HG03521 (cell line): ENCODE data around the gene CYB561.

Source experiments
- ATAC-seq: cut with Tn5 transposase; IDR thresholded peaks from one replicate; pipeline ENCODE4 v1.9.1; 2021; ENCODE audit warnings: mild to moderate bottlenecking, moderate library complexity; ENCODE audit not compliant: unreplicated experiment

The CYB561 gene

GRCh38 chr17:63436523-63437110 lies 9.5 kb downstream of the CYB561 start:
- ATAC-seq, result no peak

DNA sequence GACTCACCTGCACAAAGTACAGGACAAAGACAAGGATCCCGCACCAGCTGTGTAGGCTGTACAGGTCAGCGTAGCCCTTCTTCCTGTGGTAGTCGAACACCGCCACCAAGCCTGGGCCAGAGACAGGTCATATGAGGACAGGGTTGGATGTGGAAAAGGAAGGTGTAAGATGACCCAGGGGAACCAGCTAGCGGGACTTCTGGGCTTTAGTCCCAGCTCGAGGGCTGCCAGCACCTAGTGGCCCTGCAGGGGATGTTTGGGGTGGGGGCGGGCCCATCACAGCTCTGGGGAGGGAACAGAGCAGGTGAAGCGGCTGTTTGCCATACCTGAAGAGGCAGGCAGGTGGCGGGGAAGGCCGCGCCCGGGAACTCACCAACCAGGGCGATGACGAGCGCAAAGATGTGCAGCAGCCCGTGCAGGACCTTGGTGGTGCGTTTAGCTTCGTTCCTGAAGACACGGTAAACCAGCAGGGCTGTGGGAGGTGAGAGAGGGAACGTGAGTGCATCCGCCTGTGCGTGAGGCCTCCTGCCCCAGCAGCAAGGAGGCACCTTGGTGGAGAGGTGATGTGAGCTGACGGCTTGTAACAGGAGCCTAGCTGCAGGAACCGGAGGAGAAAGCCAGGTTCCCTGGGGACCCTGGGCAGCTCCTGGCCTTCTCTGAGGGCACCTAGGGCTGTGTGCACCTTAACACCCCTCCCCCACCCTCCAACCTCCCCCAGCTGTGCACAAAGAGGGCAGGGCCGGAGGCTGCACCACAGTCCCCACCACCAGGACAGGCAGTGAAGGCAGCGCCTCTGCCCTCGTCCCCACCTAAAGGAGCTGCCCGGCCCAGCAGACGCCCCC lies 10.2 kb downstream of the CYB561 start:
- ATAC-seq, result no peak

- no peak for ATAC-seq
Measured at GRCh38 chr17:63434951-63435571, 11.0 kb downstream of the CYB561 start.

GRCh38 chr17:63433746-63434591 lies 12.1 kb downstream of the CYB561 start:
- ATAC-seq, result no peak

DNA sequence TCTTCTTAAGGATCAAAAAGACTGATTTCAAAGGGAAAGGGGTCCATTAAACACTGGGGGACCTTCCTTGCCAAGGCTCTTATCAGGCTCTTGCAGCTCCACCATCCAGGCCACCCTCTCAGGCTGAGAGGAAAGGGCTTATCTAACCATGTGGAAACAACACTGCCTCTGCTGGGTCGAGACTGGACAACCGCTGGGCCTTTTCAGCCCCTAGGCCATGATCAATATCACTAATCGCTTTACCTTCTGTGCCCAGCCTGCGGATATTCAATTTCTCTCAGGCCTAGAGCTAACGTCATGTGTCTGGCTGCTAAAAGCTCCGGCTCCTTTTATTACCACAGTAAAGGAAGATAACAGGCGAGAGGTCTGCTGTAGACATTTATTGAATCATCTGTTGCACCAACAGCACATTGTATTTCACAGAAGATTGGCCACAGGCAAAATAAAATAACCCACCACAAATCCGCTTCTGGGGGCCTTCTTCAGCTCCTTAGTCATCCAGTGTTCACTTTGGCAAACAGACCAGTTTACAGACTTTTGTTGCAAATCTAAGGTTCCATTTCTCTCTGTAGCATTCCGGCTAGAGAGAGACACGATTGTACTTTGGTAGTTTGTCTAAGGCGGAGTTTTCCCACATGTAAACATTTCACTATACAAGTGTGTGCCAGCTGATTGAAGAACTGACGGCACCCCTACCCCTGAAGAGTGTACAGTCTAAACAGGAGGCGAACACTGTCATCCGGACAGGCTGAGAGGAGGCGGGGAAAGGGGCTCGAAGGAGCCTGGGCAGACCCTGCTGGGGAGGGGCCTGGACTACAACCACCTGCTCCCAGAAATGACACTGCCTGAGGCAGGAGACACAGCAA lies 13.9 kb downstream of the CYB561 start:
- ATAC-seq, result no peak

- ATAC-seq, result no peak
Measured at GRCh38 chr17:63431618-63431938, 14.5 kb downstream of the CYB561 start.

DNA sequence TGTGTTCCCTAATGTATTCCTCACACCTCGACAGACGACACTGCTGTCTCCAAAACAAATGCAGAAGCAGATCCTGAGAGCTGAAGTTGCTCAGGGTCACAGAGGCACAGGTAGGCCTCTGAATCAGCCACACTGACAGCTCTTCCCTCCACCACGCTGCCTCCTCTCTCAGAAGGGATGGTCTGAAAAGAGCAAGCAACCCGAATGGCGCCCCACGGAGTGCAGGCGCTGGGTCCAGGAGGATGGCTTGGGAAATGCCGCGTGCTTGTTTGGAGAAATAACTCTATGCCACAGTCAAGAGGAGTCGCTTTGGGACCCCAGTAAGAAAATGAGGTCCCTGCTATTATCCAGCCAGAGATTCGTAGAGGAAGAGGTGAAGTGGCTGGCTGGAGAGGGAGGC lies 15.9 kb downstream of the CYB561 start:
- no peak for ATAC-seq

- no peak for ATAC-seq
Measured at GRCh38 chr17:63429766-63430165, 16.3 kb downstream of the CYB561 start.

DNA sequence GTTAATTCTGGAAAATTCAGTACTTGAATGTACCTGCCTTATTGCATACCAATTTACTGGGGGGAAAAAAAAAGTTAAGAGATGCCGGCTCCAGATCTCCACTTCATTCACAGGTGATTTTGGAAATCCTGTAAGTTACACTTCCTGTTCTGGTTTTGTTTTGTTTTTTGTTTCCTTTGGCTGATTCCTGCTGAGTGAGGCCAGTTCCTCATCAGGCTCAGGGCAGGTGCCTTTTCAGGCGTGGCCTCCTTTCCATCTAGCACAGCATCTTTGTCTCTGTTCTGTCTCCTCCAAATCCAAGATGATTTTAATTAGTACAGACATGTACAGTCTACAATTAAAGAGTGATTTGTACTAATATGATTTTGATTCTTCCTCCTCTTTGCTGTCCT lies 19.2 kb downstream of the CYB561 start:
- ATAC-seq, result no peak

DNA sequence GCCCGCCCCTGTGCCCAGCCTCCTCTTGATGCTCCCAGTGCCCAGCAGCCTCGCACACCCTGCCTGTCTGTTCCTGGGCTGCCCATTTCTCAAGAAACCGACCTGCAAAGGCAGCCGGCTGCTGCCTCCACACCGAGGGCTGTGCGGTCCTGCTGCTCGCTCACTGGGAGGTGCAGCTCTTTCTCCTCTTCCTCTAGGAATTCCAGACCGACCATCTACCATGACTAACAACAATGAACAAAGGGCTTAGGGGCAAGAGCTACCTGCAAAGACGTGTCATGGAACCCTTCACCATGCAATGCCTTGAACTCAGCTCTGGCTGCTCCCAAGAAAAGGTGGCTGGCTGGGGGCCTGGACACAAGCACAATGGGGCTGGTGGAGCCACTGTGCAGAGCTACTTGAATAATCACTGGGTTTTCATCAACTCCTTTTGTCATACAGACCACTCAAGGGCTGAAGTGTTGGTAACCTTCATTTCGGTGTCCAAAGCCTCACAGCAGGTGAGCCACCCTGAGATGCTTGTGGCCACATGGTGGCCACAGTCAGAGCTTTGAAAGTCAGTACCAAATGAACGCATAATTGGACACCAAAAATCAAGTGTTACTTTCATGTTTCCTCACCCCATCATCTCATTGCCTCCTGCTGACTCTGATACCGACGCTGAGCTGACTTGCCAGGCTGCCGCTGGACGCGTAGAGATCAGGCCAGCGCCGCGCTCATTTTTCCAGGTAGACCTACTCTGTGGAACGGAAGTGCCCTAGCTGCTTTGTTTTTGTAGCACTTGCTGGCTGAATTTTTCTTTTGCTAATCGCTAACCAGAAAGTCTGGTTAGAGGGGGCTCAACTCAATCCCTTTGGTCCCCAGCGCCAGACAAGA lies 19.8 kb downstream of the CYB561 start:
- no peak for ATAC-seq

DNA sequence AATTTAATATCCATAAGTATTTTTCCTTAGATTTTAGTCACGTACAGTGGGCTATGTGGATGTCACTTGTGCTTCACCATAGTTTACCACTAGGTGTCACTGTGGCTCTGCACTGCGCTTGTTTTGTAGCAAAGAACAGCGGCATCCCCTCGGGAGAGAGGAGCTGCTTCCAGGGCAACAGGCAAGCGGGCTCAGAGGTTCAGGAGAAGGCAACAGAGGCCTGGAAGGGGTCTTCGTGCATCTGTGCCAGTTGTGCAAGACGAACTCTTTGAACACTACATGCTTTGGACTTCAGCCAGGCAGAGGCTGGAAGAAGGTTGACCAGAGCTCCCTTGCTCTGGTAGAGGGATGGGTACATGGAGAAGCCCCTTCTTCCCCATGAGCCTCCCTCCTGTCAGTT lies 20.6 kb downstream of the CYB561 start:
- ATAC-seq, result peak; percentile 50

- no peak for ATAC-seq
Measured at GRCh38 chr17:63423963-63424362, 22.1 kb downstream of the CYB561 start.

GRCh38 chr17:63423251-63423950 lies 22.7 kb downstream of the CYB561 start:
- ATAC-seq, result no peak

GRCh38 chr17:63421681-63422645 lies 24.1 kb downstream of the CYB561 start:
- ATAC-seq, result no peak

GRCh38 chr17:63420868-63421680 lies 25.0 kb downstream of the CYB561 start:
- ATAC-seq, result no peak

DNA sequence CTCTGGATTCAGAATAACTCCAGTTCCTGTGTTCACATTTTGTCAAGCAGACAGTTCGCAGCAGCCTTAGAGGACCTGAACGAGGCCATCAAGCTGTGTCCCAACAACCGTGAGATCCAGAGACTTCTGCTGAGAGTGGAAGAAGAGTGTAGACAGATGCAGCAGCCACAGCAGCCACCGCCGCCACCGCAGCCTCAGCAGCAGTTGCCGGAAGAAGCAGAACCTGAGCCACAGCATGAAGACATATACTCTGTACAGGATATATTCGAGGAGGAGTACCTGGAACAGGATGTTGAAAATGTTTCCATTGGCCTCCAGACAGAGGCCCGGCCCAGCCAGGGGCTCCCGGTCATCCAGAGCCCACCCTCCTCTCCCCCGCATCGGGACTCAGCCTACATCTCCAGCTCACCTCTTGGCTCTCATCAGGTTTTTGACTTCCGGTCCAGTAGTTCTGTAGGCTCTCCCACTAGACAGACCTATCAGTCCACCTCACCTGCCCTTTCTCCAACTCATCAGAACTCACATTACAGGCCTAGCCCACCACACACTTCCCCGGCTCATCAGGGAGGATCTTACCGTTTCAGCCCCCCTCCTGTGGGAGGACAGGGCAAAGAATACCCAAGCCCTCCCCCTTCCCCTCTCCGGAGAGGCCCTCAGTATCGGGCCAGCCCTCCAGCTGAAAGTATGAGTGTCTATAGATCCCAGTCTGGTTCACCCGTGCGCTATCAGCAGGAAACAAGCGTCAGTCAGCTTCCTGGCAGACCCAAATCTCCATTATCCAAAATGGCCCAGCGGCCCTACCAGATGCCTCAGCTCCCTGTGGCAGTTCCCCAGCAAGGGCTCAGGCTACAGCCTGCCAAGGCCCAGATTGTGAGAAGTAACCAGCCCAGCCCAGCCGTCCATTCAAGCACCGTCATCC lies 25.9 kb downstream of the CYB561 start:
- ATAC-seq, result no peak
